ENCODE results near the gene VPS25.
A peak's percentile ranks its signal among the peaks of the same experiment; 100 is the strongest.

VPS25 gene

GRCh38 chr17:42797067-42798007, 24.1 kb downstream of the VPS25 start:
- peaks cover 18% of the 10 kb centered on the region for H3K36me3 ChIP-seq
- H3K27me3 ChIP-seq (ENCODE audit: insufficient read depth, low read depth, severe bottlenecking): no peaks in the 10 kb centered on the region
- peak overlapping the region; percentile 94 for H3K4me3 ChIP-seq (ENCODE audit: low read depth, low read length)
- no peak overlapping the region for H3K27ac ChIP-seq
- no peak for DNase-seq
- peaks cover 8% of the 10 kb centered on the region for H3K9me3 ChIP-seq (ENCODE audit: severe bottlenecking)
- no peak for TF ChIP-seq CTCF (IDR thresholded peaks at IDR 0.05; ENCODE audit: low read depth, low read length)

DNA sequence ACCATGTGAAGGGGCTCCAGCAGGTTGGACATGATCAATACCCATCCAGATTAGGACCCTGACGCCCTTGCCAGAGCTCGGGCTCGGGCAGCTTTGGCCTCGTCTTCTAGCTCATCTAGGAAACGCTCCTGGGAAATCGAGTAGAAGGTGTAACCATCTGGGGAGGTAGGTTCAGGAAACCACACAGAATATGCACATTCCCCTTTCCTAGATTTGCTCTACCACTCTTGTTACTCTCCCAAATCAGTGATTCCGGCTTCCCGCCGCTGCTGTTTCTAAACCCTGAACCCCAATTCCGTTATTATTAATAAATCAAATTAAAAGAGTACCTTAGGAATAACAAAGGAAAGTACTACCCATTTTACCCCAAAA, 24.7 kb downstream of the VPS25 start:
- H3K27me3 ChIP-seq (ENCODE audit: insufficient read depth, low read depth, severe bottlenecking): no peaks in the 10 kb centered on the region
- H3K4me3 ChIP-seq (ENCODE audit: low read depth, low read length): peak overlapping the region; percentile 94
- peaks cover 18% of the 10 kb centered on the region for H3K36me3 ChIP-seq
- peak overlapping the region; percentile 71 for H3K27ac ChIP-seq
- DNase-seq: no peak
- no peak for TF ChIP-seq CTCF (IDR thresholded peaks at IDR 0.05; ENCODE audit: low read depth, low read length)
- peaks cover 8% of the 10 kb centered on the region for H3K9me3 ChIP-seq (ENCODE audit: severe bottlenecking)

GRCh38 chr17:42798383-42799380, 25.4 kb downstream of the VPS25 start, which contains the start of the genes CNTD1 and COA3:
Gene CNTD1, plus strand, starts transcription at chr17:42798861. Its CDS starts 207 bp downstream, at chr17:42799068.
Gene COA3, minus strand, starts transcription at chr17:42798704. Its CDS starts 23 bp downstream, at chr17:42798681.
- Histone ChIP-seq H3K36me3 (peaks cover 18% of the 10 kb centered on the region), H3K9me3 (ENCODE audit: severe bottlenecking) (peaks cover 8% of the 10 kb centered on the region), H3K27me3 (ENCODE audit: insufficient read depth, low read depth, severe bottlenecking) (no peaks in the 10 kb centered on the region), H3K27ac (peak within 1 kb of the TSS; percentile 71), H3K4me3 (ENCODE audit: low read depth, low read length) (peak within 1 kb of the TSS; percentile 94)
- DNase-seq: peak; percentile 97
- no peak for TF ChIP-seq CTCF (IDR thresholded peaks at IDR 0.05; ENCODE audit: low read depth, low read length)

- TF ChIP-seq CTCF (IDR thresholded peaks at IDR 0.05; ENCODE audit: low read depth, low read length): no peak
- Histone ChIP-seq H3K27ac (no peak overlapping the region), H3K4me3 (ENCODE audit: low read depth, low read length) (no peak overlapping the region), H3K27me3 (ENCODE audit: insufficient read depth, low read depth, severe bottlenecking) (no peaks in the 10 kb centered on the region), H3K9me3 (ENCODE audit: severe bottlenecking) (peaks cover 8% of the 10 kb centered on the region), H3K36me3 (no peaks in the 10 kb centered on the region)
- DNase-seq: no peak
These were observed 30.0 kb downstream of the VPS25 start for GRCh38 chr17:42803074-42803883.

GRCh38 chr17:42804918-42805367, 31.7 kb downstream of the VPS25 start:
- Histone ChIP-seq H3K27ac (no peak overlapping the region), H3K4me3 (ENCODE audit: low read depth, low read length) (no peak overlapping the region), H3K27me3 (ENCODE audit: insufficient read depth, low read depth, severe bottlenecking) (no peaks in the 10 kb centered on the region), H3K36me3 (peaks cover 11% of the 10 kb centered on the region), H3K9me3 (ENCODE audit: severe bottlenecking) (no peaks in the 10 kb centered on the region)
- TF ChIP-seq CTCF (IDR thresholded peaks at IDR 0.05; ENCODE audit: low read depth, low read length): no peak
- DNase-seq: no peak
